Prostate gland (tissue), 2 donors: Measurements from ENCODE around the gene NIPAL1. TPM values are rescaled to one million over a fixed set of nuclear protein-coding genes. Genes with fewer than 3 reads are reported as not detected.

Experiments used
- DNase-seq: peaks from one replicate; pipeline ENCODE4 v3.0.0-alpha.2; 2019; ENCODE audit warnings: low spot score
- H3K27ac ChIP-seq, 2 donors: fragments of 200-600 bp; sonication (generic); 2 replicates each; pipeline ENCODE4 v1.5.1; 2017 to 2019
- H3K27me3 ChIP-seq: fragments of 200-600 bp; sonication (generic); replicated peaks from 2 replicates; pipeline ENCODE4 v1.5.1; 2019; ENCODE audit not compliant: insufficient read depth
- H3K36me3 ChIP-seq, 2 donors: fragments of 200-600 bp; sonication (generic); 1 replicate in 1 of 2; 2 replicates in 1 of 2; pipeline versions ENCODE4 v1.5.1 to v1.8.1; 2017 to 2019
- H3K4me1 ChIP-seq: fragments of 200-600 bp; sonication (generic); replicated peaks from 2 replicates; pipeline ENCODE4 v1.5.1; 2019
- H3K4me3 ChIP-seq, 2 donors: fragments of 200-600 bp; sonication (generic); 2 replicates each; pipeline ENCODE4 v1.5.1; 2017 to 2019
- H3K9me3 ChIP-seq: fragments of 200-600 bp; sonication (generic); 2 replicates; pipeline ENCODE4 v1.5.1; 2017
- CTCF ChIP-seq, 4 experiments: fragments of 200-600 bp in 2 of 4; fragments of 450-650 bp in 2 of 4; sonication (generic) in 2 of 4; IDR thresholded peaks; 1 replicate in 3 of 4; 2 replicates in 1 of 4; pipeline ENCODE4 v1.5.1; 2016 to 2019; ENCODE audit warnings: antibody characterized with exemption in 4 of 4, mild to moderate bottlenecking in 2 of 4, moderate library complexity in 2 of 4
- POLR2A ChIP-seq: fragments of 450-650 bp; IDR thresholded peaks from one replicate; pipeline ENCODE4 v1.6.1; 2016; ENCODE audit warnings: antibody characterized with exemption, mild to moderate bottlenecking
- POLR2AphosphoS5 ChIP-seq: sonication (generic); formaldehyde crosslinking; IDR thresholded peaks from one replicate; pipeline ENCODE4 v1.6.1; 2017; ENCODE audit warnings: antibody characterized with exemption
- WGBS: methylation state at CpG from one replicate; pipeline ENCODE4 v1.1.5; 2018; 5-methylcytosine and 5-hydroxymethylcytosine counted together
- intact Hi-C: fragments of 100-400 bp; cut with DNase I; formaldehyde crosslinking; loops from one replicate; pipeline ENCODE4 v1.14.2; 2022
- total RNA-seq, 2 donors: library from RNA; depleted of rRNA; stranded (reverse); fragments of >200 nt; gene quantifications; one replicate each; pipeline ENCODE4 v1.1.0, GENCODE V29; 2016

NIPAL1 gene
- total RNA-seq, 2 donors from 2014 or later = 5.4 to 5.6 TPM

DNA sequence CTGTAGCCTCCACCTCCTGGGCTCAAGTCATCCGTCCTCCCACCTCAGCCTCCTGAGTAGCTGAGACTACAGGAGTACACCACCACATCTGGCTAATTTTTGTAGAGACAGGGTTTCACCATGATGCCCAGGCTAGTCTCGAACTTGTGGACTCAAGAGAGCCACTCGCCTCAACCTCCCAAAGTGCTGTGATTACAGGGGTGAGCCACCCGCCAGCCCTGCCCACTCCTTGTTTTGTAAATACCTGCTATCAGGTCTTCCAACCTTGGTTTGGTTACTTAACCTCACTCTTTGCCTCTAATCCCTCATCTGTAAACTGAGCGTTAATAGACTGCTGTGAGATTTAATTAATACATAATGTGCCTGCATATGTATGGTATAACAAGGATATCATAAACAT, 894 bp upstream of the NIPAL1 start:
- H3K4me3 ChIP-seq = peak overlapping the region; percentile 48 to 54
- H3K27ac ChIP-seq = peak overlapping the region; percentile 83 to 85

GRCh38 chr4:48017108-48017571, 568 bp downstream of the NIPAL1 start:
- Histone ChIP-seq H3K4me3 (peak overlapping the region; percentile 48 to 54), H3K36me3 (no peaks in the 10 kb centered on the region), H3K27me3 (no peaks in the 10 kb centered on the region), H3K9me3 (no peaks in the 10 kb centered on the region), H3K27ac (peak overlapping the region; percentile 83 to 85), H3K4me1 (no peaks in the 10 kb centered on the region)
- intact Hi-C loops = no loop called here
- WGBS = 1% methylated on average over 35 of the region's 35 CpGs
- TF ChIP-seq CTCF (IDR thresholded peaks at IDR 0.05) (no peak), POLR2AphosphoS5 (no peak), POLR2A (no peak)
- DNase-seq = peak; percentile 35

More for the DNA sequence above, 894 bp upstream of the NIPAL1 start:
- H3K4me1 ChIP-seq = no peaks in the 10 kb centered on the region
- no peaks in the 10 kb centered on the region for H3K27me3 ChIP-seq
- no peaks in the 10 kb centered on the region for H3K9me3 ChIP-seq
- H3K36me3 ChIP-seq = no peaks in the 10 kb centered on the region
- 84% methylated on average over 5 of the region's 5 CpGs for WGBS
- no peak for DNase-seq
- TF ChIP-seq POLR2A = no peak
- TF ChIP-seq POLR2AphosphoS5 = no peak
- no peak for TF ChIP-seq CTCF (IDR thresholded peaks at IDR 0.05)
- intact Hi-C loops = no loop called here

- no peaks in the 10 kb centered on the region for H3K36me3 ChIP-seq
- H3K9me3 ChIP-seq = no peaks in the 10 kb centered on the region
- H3K27me3 ChIP-seq = no peaks in the 10 kb centered on the region
- no peaks in the 10 kb centered on the region for H3K4me1 ChIP-seq
- no peak overlapping the region for H3K4me3 ChIP-seq
- intact Hi-C loops = no loop called here
- no peak overlapping the region for H3K27ac ChIP-seq
- TF ChIP-seq POLR2AphosphoS5 (no peak), CTCF (IDR thresholded peaks at IDR 0.05) (no peak), POLR2A (no peak)
- whole genome bisulfite sequencing = 73% methylated on average over 2 of the region's 2 CpGs
- no peak for DNase-seq
These were observed 1.5 kb downstream of the NIPAL1 start for GRCh38 chr4:48018112-48018511.

- H3K27me3 ChIP-seq = no peaks in the 10 kb centered on the region
- TF ChIP-seq CTCF (IDR thresholded peaks at IDR 0.05) (no peak), POLR2A (no peak), POLR2AphosphoS5 (no peak)
These were observed 4.5 kb downstream of the NIPAL1 start for GRCh38 chr4:48021100-48021499.

GRCh38 chr4:48022192-48022799, 5.7 kb downstream of the NIPAL1 start:
- 54% methylated on average over 3 of the region's 3 CpGs for WGBS
- intact Hi-C loops = no loop called here
- no peak for DNase-seq
- TF ChIP-seq POLR2AphosphoS5 (no peak), POLR2A (no peak), CTCF (IDR thresholded peaks at IDR 0.05) (no peak)
- Histone ChIP-seq H3K27me3 (no peaks in the 10 kb centered on the region), H3K9me3 (no peaks in the 10 kb centered on the region), H3K36me3 (no peaks in the 10 kb centered on the region), H3K4me3 (no peak overlapping the region), H3K27ac (no peak overlapping the region), H3K4me1 (no peaks in the 10 kb centered on the region)

More at GRCh38 chr4:48021100-48021499, 4.5 kb downstream of the NIPAL1 start:
- H3K4me1 ChIP-seq = no peaks in the 10 kb centered on the region
- DNase-seq = no peak
- intact Hi-C loops = no loop called here
- H3K27ac ChIP-seq = no peak overlapping the region
- no peak overlapping the region for H3K4me3 ChIP-seq
- H3K36me3 ChIP-seq = no peaks in the 10 kb centered on the region
- no peaks in the 10 kb centered on the region for H3K9me3 ChIP-seq
- 100% methylated on average over 1 of the region's 1 CpG for WGBS
